ENCODE measurements around the gene CHD2.
"Not testable (repeated sequence)": the region's sequence is repeated elsewhere in the genome, so short reads cannot be mapped to it uniquely, and the experiment has no call there.

Gene CHD2

GRCh38 chr15:93020976-93021772 lies 121.0 kb downstream of the CHD2 start:
- no peak for DNase-seq (ENCODE audit: low read depth)

DNA sequence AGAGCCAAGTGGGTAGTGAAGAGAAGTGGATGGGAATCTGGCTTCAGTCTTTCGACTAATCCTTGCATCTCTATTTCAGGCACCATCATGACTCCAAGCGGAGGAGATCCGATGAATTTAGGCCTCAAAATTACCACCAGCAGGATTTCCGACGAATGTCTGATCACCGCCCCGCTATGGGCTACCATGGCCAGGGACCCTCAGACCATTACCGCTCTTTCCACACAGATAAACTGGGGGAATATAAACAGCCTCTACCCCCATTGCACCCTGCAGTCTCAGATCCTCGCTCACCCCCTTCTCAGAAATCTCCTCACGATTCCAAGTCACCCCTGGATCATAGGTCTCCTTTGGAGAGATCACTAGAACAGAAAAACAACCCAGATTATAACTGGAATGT lies 124.2 kb downstream of the CHD2 start:
- DNase-seq (ENCODE audit: low read depth), result no peak

- no peak for DNase-seq (ENCODE audit: low read depth)
Measured at GRCh38 chr15:93024716-93025624, 124.8 kb downstream of the CHD2 start.

DNA sequence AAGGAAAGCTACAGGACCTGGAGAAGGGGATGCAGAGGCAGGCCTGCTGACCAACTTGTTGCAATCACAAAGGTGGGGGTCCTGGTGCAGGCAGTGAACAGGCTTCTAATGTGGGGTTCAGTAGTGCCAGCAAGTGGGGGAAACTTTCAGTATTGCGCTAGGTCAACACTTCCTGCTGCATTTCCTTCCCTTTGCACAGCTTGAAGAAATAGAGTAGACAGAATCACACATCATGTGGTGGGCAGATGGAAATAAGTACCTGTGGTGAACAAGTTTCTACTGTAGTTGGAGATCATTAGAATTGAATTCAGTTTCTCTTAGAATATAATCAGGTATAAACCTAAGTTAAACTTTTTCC lies 125.5 kb downstream of the CHD2 start:
- no peak for DNase-seq (ENCODE audit: low read depth)

GRCh38 chr15:93026380-93026817 lies 126.3 kb downstream of the CHD2 start:
- no peak for DNase-seq (ENCODE audit: low read depth)

DNA sequence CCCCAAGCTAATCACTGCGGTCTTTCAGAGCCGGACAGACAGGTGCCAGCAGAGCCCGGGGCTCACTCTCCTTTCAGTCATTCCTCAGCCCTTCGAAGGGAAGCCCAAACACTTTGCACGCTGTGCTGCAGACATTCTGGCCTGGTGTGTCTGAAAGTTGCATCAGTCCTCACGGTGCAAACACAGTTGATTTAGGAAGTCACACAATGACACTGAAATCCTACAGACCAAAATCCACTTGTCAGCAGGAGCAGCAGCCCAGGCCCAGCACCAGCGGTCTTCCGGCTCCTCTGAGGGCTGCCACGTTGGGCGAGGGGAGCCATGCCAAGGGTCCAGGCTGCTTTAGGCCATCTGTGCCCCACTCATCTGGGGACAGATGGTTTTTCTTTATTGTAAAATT lies 127.3 kb downstream of the CHD2 start:
- no peak for DNase-seq (ENCODE audit: low read depth)

DNA sequence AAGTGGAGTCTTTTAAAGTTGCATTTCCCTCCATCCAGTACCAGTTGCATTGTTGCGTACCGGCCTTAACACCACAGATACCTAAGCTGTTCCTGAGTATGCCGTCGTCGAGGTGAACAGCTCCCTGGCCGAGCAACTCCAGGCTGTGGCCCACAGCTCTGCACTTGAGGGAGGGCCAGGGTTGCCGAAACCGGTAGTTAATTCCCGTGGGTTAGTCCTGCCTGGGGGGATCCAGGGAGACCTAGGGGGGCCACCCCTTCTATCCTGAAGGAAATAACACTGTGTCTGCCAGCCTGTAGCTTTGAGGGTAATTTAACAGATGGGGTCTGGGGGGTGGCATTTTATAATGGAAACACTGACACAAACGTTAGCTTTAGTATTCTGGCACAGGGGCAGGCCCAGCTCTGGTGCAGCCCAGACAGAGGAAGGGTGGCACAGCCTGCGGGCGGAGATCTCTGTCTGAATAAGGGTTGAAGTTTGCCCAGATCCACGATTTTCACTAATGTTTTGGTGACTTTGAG lies 128.0 kb downstream of the CHD2 start:
- DNase-seq (ENCODE audit: low read depth), result no peak

DNA sequence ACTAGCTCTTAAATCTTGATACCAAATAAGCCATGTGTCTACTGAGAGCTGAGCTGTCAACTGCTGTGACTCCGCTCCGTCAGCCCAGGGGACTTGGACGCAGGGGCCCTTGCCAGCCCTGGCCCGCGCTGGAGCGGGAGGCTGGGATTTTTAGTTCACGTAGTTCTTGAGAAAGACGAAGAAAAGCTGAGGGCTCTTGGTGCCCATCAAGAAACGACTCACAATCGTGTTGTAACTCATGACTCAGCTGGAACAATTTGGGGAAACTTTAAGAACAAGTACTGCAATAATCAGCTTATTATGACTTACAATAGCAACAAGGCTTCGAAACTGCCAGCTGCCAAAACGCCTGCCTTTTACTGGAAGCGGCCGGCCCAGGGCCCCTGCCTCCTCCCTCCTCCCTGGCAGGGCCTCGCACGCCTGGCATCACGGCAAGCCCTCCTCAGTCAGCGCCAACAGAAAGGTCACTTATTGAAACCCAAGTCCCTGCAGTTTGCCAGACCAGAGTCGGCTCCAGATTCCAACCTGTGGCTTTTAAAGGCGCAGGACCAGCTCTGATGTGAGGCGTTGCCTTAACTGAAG lies 128.6 kb downstream of the CHD2 start:
- DNase-seq (ENCODE audit: low read depth), result no peak

DNA sequence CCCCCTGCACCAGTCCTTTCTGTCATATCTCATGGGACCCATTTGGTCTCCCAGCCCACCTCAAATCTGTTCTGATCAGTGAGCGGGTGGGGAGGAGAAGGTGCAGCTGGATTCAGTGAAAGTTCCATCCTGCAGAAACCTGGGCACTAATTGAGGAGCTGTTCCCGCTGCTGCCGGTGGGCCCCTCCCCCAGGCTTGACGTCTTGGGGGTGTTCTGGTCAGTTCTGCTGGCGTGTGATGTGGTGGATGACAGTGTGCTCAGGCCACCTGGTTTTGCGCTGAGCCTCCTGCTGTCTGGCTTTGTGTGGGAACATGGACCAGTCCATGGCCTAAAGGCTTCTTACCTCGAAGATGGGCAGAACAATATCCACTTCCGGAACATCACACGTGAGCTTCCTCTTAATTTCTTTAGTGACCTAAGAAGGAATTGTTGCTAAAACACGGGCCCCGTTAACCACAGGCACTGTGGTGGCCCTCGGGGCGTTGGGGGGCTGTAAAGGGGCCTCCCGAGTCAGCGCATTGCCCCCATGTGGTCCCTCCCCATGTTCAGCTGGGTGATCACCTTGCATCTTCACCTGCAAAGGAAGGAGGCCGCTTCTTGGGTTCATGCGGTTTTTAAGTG lies 129.2 kb downstream of the CHD2 start:
- DNase-seq (ENCODE audit: low read depth), result no peak

GRCh38 chr15:93029836-93030429 lies 129.8 kb downstream of the CHD2 start:
- DNase-seq (ENCODE audit: low read depth), result no peak

- peak; percentile 35 for DNase-seq (ENCODE audit: low read depth)
Measured at GRCh38 chr15:93030430-93031102, 130.4 kb downstream of the CHD2 start.

GRCh38 chr15:93031103-93031464 lies 131.0 kb downstream of the CHD2 start:
- no peak for DNase-seq (ENCODE audit: low read depth)

DNA sequence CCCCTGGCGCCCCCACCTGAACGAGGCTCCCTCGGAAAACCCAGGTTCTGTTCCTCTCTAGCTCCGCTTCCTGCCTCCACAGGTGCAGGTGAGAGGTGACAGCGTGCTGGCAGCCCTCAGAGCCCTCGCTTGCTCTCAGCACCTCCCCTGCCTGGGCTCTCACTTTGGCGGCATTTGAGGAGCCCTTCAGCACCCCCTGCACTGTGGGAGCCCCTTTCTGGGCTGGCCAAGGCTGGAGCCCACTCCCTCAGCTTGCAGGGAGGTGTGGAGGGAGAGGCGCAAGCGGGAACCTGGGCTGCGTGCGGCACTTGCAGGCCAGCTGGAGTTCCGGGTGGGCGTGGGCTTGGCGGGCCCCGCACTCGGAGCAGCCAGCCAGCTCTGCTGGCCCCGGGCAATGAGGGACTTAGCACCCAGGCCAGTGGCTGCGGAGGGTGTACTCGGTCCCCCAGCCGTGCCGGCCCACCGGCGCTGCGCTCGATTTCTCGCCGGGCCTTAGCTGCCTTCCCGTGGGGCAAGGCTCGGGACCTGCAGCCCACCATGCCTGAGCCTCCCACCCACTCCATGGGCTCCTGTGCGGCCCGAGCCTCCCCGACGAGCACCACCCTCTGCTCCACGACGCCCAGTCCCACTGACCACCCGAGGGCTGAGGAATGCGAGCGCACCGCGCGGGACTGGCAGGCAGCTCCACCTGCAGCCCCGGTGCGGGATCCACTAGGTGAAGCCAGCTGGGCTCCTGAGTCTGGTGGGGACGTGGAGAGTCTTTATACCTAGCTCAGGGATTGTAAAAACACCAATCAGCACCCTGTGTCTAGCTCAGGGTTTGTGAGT lies 131.6 kb downstream of the CHD2 start:
- not testable (repeated sequence) for DNase-seq (ENCODE audit: low read depth)

- DNase-seq (ENCODE audit: low read depth), result not testable (repeated sequence)
Measured at GRCh38 chr15:93032515-93033206, 132.5 kb downstream of the CHD2 start.

DNA sequence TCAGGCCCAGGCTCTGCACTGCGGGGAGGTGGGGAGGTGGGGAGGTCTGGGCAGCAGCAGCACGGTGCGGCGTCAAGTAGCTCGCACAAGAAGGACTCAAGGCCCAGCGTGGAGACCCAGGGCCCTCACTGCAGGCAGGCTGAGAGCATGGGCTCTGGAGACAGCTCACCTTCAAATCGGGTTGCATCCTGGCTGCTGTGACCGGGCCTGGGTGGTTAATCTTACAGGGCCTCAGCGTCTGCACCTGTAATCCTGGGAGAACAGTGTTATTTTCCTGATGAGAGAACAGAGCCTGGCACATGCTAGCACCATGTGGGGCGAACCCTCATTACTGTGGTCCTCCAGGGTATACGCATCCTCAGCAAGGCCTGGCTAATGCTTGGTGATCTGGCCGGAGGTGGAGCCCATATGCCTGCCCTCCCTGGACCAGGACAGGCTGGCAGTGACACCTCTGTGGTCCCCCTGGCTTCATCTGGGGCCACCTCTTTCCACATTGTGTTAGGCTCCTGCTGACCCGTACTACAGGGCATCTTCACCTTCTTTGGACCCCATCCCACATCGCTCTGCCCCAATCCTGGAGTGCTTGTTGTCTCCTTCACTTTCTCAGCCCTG lies 133.4 kb downstream of the CHD2 start:
- DNase-seq (ENCODE audit: low read depth), result no peak

GRCh38 chr15:93034512-93034911 lies 134.4 kb downstream of the CHD2 start:
- DNase-seq (ENCODE audit: low read depth), result no peak

DNA sequence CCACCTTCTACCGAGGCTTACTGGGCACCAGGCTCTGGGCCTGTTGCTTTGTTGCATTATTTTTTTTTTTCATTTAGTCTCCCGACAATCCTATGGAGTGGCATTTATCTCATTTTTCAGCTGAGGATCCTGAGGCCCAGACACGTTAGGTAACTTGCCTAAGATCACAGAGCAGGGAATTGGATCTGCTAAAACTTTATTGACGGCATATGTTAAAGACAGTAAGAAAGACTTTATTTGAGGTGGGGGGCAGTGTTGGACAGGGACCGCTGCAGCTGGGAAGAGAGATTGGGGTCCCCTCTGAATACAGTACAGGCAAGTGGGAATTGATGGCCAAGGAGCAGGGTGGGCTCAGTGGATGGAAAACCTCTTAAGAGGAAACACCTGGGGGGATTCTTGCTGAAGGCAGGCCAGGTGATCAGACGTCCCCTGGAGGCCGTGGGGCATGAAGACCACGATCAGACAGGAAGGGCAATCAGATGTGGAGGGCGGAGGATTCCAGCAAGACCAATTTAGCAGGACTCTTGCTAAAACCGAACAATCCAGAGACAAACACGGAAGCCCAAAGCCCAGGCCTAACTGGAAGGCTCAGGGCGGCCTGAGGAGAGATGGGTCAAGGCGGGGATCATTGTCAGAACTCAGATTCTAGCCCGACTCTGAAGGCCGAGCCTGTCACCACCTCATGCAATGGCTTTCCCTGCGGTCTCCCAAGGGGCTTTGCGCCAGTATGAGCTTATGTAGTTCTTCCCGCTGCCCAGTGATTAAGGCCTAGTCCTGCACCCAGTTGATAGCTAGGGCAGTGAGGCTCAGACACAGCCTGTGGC lies 135.2 kb downstream of the CHD2 start:
- DNase-seq (ENCODE audit: low read depth), result no peak
